ENCODE measurements around the gene RASSF3.
"Not testable (repeated sequence)": the region's sequence is repeated elsewhere in the genome, so short reads cannot be mapped to it uniquely, and the experiment has no call there.

Gene RASSF3

GRCh38 chr12:64608901-64609535 lies 1.3 kb upstream of the RASSF3 start:
- POLR2A ChIA-PET = interaction anchor here (0.9 to 1.2 kb wide), 4 partner anchors 17 to 86 kb away, joined by 3 to 4 read pairs (median 3); no protein-coding TSS in a partner anchor
- no peak for DNase-seq (ENCODE audit: low read depth, low spot score)
- H3K4me3 ChIP-seq (ENCODE audit: low read depth, low read length) = peak overlapping the region; percentile 77
- CTCF ChIA-PET = interaction anchor here (0.7 to 2.4 kb wide), 8 partner anchors 17 to 89 kb away, joined by 3 to 9 read pairs (median 4); no protein-coding TSS in a partner anchor
- TF ChIP-seq CTCF (IDR thresholded peaks at IDR 0.05; ENCODE audit: insufficient read depth, low read length, missing control alignments) = no peak

- CTCF ChIA-PET = interaction anchor here (0.7 to 2.4 kb wide), 6 partner anchors 18 to 86 kb away, joined by 3 to 9 read pairs (median 4); no protein-coding TSS in a partner anchor
- peak overlapping the region; percentile 77 for H3K4me3 ChIP-seq (ENCODE audit: low read depth, low read length)
- no peak for DNase-seq (ENCODE audit: low read depth, low spot score)
- POLR2A ChIA-PET = interaction anchor here (0.9 to 1.2 kb wide), 4 partner anchors 16 to 86 kb away, joined by 3 to 4 read pairs (median 3); no protein-coding TSS in a partner anchor
- no peak for TF ChIP-seq CTCF (IDR thresholded peaks at IDR 0.05; ENCODE audit: insufficient read depth, low read length, missing control alignments)
Measured at GRCh38 chr12:64609536-64610078, 688 bp upstream of the RASSF3 start.

GRCh38 chr12:64610660-64611340 lies 505 bp downstream of the RASSF3 start:
- peak overlapping the region; percentile 77 for H3K4me3 ChIP-seq (ENCODE audit: low read depth, low read length)
- DNase-seq (ENCODE audit: low read depth, low spot score) = no peak
- POLR2A ChIA-PET = interaction anchor here (0.7 kb wide), 1 partner anchor 17 kb away, joined by 3 read pairs; no protein-coding TSS in a partner anchor
- TF ChIP-seq CTCF (IDR thresholded peaks at IDR 0.05; ENCODE audit: insufficient read depth, low read length, missing control alignments) = no peak
- CTCF ChIA-PET = interaction anchor here (0.6 to 2.4 kb wide), 3 partner anchors 61 to 87 kb away, joined by 3 to 10 read pairs (median 9); no protein-coding TSS in a partner anchor

GRCh38 chr12:64611341-64612284 lies 1.3 kb downstream of the RASSF3 start:
- ChIA-PET POLR2A (no interaction called here), CTCF (interaction anchor here (0.6 to 2.4 kb wide), 3 partner anchors 62 to 88 kb away, joined by 3 to 10 read pairs (median 9); no protein-coding TSS in a partner anchor)

GRCh38 chr12:64612843-64613242 lies 2.5 kb downstream of the RASSF3 start:
- ChIA-PET POLR2A (interaction anchor here (0.6 kb wide), 1 partner anchor 1822 kb away, joined by 3 read pairs; no protein-coding TSS in a partner anchor), CTCF (interaction anchor here (2.2 kb wide), 1 partner anchor 84 kb away, joined by 5 read pairs; no protein-coding TSS in a partner anchor)

More at GRCh38 chr12:64611341-64612284, 1.3 kb downstream of the RASSF3 start:
- no peak for TF ChIP-seq CTCF (IDR thresholded peaks at IDR 0.05; ENCODE audit: insufficient read depth, low read length, missing control alignments)
- no peak for DNase-seq (ENCODE audit: low read depth, low spot score)
- H3K4me3 ChIP-seq (ENCODE audit: low read depth, low read length) = peak overlapping the region; percentile 77

GRCh38 chr12:64613775-64614398 lies 3.6 kb downstream of the RASSF3 start:
- POLR2A ChIA-PET = not testable (repeated sequence)
- CTCF ChIA-PET = interaction anchor here (0.7 to 2.2 kb wide), 4 partner anchors 18 to 83 kb away, joined by 3 to 5 read pairs (median 4); no protein-coding TSS in a partner anchor

More at GRCh38 chr12:64612843-64613242, 2.5 kb downstream of the RASSF3 start:
- TF ChIP-seq CTCF (IDR thresholded peaks at IDR 0.05; ENCODE audit: insufficient read depth, low read length, missing control alignments) = no peak
- no peak for DNase-seq (ENCODE audit: low read depth, low spot score)
- no peak overlapping the region for H3K4me3 ChIP-seq (ENCODE audit: low read depth, low read length)

More at GRCh38 chr12:64613775-64614398, 3.6 kb downstream of the RASSF3 start:
- not testable (repeated sequence) for H3K4me3 ChIP-seq (ENCODE audit: low read depth, low read length); DNase-seq (ENCODE audit: low read depth, low spot score)

All from AG04449 (cell line).